VCaP (cell line): ENCODE measurements around the gene LEUTX.

Source experiments
- H3K27ac ChIP-seq: fragments of 450-650 bp; 2 replicates; pipeline ENCODE4 v1.5.1; 2017
- CTCF ChIP-seq: fragments of 450-650 bp; conservative IDR thresholded peaks from 2 replicates; pipeline ENCODE4 v1.5.1; 2017; ENCODE audit warnings: mild to moderate bottlenecking, moderate library complexity

LEUTX gene

GRCh38 chr19:39737891-39738290, 40.8 kb upstream of the LEUTX start, which contains the start of gene CLC:
CLC (minus strand) TSS chr19:39738029; CDS start chr19:39737952, 77 bp downstream.
- no peak for TF ChIP-seq CTCF
- no peak within 1 kb of the TSS for H3K27ac ChIP-seq

- no peak for TF ChIP-seq CTCF
- no peak overlapping the region for H3K27ac ChIP-seq
These were observed 39.8 kb upstream of the LEUTX start for GRCh38 chr19:39738814-39739213.

GRCh38 chr19:39740395-39740794, 38.3 kb upstream of the LEUTX start:
- TF ChIP-seq CTCF: no peak
- H3K27ac ChIP-seq: no peak overlapping the region

GRCh38 chr19:39745643-39746042, 33.0 kb upstream of the LEUTX start:
- no peak overlapping the region for H3K27ac ChIP-seq
- no peak for TF ChIP-seq CTCF

- TF ChIP-seq CTCF: no peak
- H3K27ac ChIP-seq: no peak overlapping the region
These were observed 31.7 kb upstream of the LEUTX start for GRCh38 chr19:39746836-39747529.

- H3K27ac ChIP-seq: no peak overlapping the region
- no peak for TF ChIP-seq CTCF
These were observed 28.7 kb upstream of the LEUTX start for GRCh38 chr19:39749981-39750380.

- no peak overlapping the region for H3K27ac ChIP-seq
- TF ChIP-seq CTCF: no peak
These were observed 26.3 kb upstream of the LEUTX start for GRCh38 chr19:39752390-39752789.
